ENCODE measurements around the gene CBFA2T2.
"Not testable (repeated sequence)": the region's sequence is repeated elsewhere in the genome, so short reads cannot be mapped to it uniquely, and the experiment has no call there.

CBFA2T2 gene

GRCh38 chr20:33490023-33490933 lies at the start of gene CBFA2T2:
Gene CBFA2T2, plus strand, starts transcription at chr20:33490096. Its CDS starts 172 bp downstream, at chr20:33490268.
- peak within 1 kb of the TSS; percentile 83 for H3K4me3 Mint-ChIP-seq
- peaks cover 13% of the 10 kb centered on the region for H3K4me1 Mint-ChIP-seq (ENCODE audit: low read depth)
- peaks cover 6% of the 10 kb centered on the region for H3K36me3 Mint-ChIP-seq (ENCODE audit: low read depth)
- intact Hi-C loops (cut with micrococcal nuclease): loop anchor here (2.0 kb wide), 1 partner anchor 65 kb away; no protein-coding TSS in a partner anchor
- H3K9me3 Mint-ChIP-seq: no peaks in the 10 kb centered on the region
- peak within 1 kb of the TSS; percentile 83 for H3K27ac Mint-ChIP-seq
- H3K27me3 Mint-ChIP-seq: no peaks in the 10 kb centered on the region

GRCh38 chr20:33440562-33440961 lies 49.3 kb upstream of the CBFA2T2 start:
- not testable (repeated sequence) for H3K36me3 Mint-ChIP-seq (ENCODE audit: low read depth); H3K27ac Mint-ChIP-seq; H3K9me3 Mint-ChIP-seq; H3K4me3 Mint-ChIP-seq
- Mint-ChIP-seq H3K4me1 (ENCODE audit: low read depth) (peaks cover 25% of the 10 kb centered on the region), H3K27me3 (peaks cover 16% of the 10 kb centered on the region)
- intact Hi-C loops (cut with micrococcal nuclease): loop anchor here (5.0 kb wide), 1 partner anchor 33 kb away; no protein-coding TSS in a partner anchor

- intact Hi-C loops (cut with micrococcal nuclease): loop anchor here (5.0 kb wide), 1 partner anchor 34 kb away; no protein-coding TSS in a partner anchor
- no peak overlapping the region for H3K27ac Mint-ChIP-seq
- peaks cover 18% of the 10 kb centered on the region for H3K27me3 Mint-ChIP-seq
- H3K9me3 Mint-ChIP-seq: no peaks in the 10 kb centered on the region
- H3K4me3 Mint-ChIP-seq: no peak overlapping the region
- peaks cover 25% of the 10 kb centered on the region for H3K4me1 Mint-ChIP-seq (ENCODE audit: low read depth)
- peaks cover 7% of the 10 kb centered on the region for H3K36me3 Mint-ChIP-seq (ENCODE audit: low read depth)
Observed at GRCh38 chr20:33441142-33441955, 48.5 kb upstream of the CBFA2T2 start.

- Mint-ChIP-seq H3K9me3 (no peaks in the 10 kb centered on the region), H3K4me1 (ENCODE audit: low read depth) (peaks cover 25% of the 10 kb centered on the region), H3K27me3 (peaks cover 18% of the 10 kb centered on the region), H3K27ac (no peak overlapping the region), H3K36me3 (ENCODE audit: low read depth) (peaks cover 7% of the 10 kb centered on the region), H3K4me3 (peak overlapping the region; percentile 91)
- intact Hi-C loops (cut with micrococcal nuclease): loop anchor here (5.0 kb wide), 1 partner anchor 35 kb away; no protein-coding TSS in a partner anchor
Observed at GRCh38 chr20:33442136-33443005, 47.5 kb upstream of the CBFA2T2 start.

- H3K27me3 Mint-ChIP-seq: peaks cover 18% of the 10 kb centered on the region
- no peak overlapping the region for H3K27ac Mint-ChIP-seq
- peaks cover 25% of the 10 kb centered on the region for H3K4me1 Mint-ChIP-seq (ENCODE audit: low read depth)
- no peaks in the 10 kb centered on the region for H3K9me3 Mint-ChIP-seq
- H3K4me3 Mint-ChIP-seq: peak overlapping the region; percentile 91
- H3K36me3 Mint-ChIP-seq (ENCODE audit: low read depth): peaks cover 7% of the 10 kb centered on the region
- intact Hi-C loops (cut with micrococcal nuclease): loop anchor here (5.0 kb wide), 1 partner anchor 36 kb away; no protein-coding TSS in a partner anchor
Observed at GRCh38 chr20:33443006-33443511, 46.8 kb upstream of the CBFA2T2 start.

GRCh38 chr20:33443512-33444239 lies 46.2 kb upstream of the CBFA2T2 start, which contains the start of gene SNTA1:
Gene SNTA1, minus strand, starts transcription at chr20:33443763. Its CDS starts 143 bp downstream, at chr20:33443620.
- Mint-ChIP-seq H3K4me3 (peak within 1 kb of the TSS; percentile 91), H3K27ac (peak within 1 kb of the TSS; percentile 66), H3K9me3 (no peaks in the 10 kb centered on the region), H3K27me3 (peaks cover 18% of the 10 kb centered on the region), H3K36me3 (ENCODE audit: low read depth) (peaks cover 7% of the 10 kb centered on the region), H3K4me1 (ENCODE audit: low read depth) (peaks cover 25% of the 10 kb centered on the region)
- intact Hi-C loops (cut with micrococcal nuclease): loop anchor here (2.0 to 5.0 kb wide), 2 partner anchors 33 to 36 kb away; no protein-coding TSS in a partner anchor

- peaks cover 7% of the 10 kb centered on the region for H3K36me3 Mint-ChIP-seq (ENCODE audit: low read depth)
- intact Hi-C loops (cut with micrococcal nuclease): loop anchor here (2.0 to 5.0 kb wide), 2 partner anchors 32 to 38 kb away; no protein-coding TSS in a partner anchor
- no peak overlapping the region for H3K27ac Mint-ChIP-seq
- peak overlapping the region; percentile 91 for H3K4me3 Mint-ChIP-seq
- H3K27me3 Mint-ChIP-seq: peaks cover 18% of the 10 kb centered on the region
- no peaks in the 10 kb centered on the region for H3K9me3 Mint-ChIP-seq
- H3K4me1 Mint-ChIP-seq (ENCODE audit: low read depth): peaks cover 25% of the 10 kb centered on the region
Observed at GRCh38 chr20:33444797-33445560, 44.9 kb upstream of the CBFA2T2 start.

- intact Hi-C loops (cut with micrococcal nuclease): loop anchor here (2.0 kb wide), 1 partner anchor 31 kb away; no protein-coding TSS in a partner anchor
- no peak overlapping the region for H3K4me3 Mint-ChIP-seq
- no peak overlapping the region for H3K27ac Mint-ChIP-seq
- H3K27me3 Mint-ChIP-seq: peaks cover 18% of the 10 kb centered on the region
- H3K4me1 Mint-ChIP-seq (ENCODE audit: low read depth): peaks cover 25% of the 10 kb centered on the region
- no peaks in the 10 kb centered on the region for H3K9me3 Mint-ChIP-seq
- H3K36me3 Mint-ChIP-seq (ENCODE audit: low read depth): peaks cover 7% of the 10 kb centered on the region
Observed at GRCh38 chr20:33445881-33446625, 43.8 kb upstream of the CBFA2T2 start.

- no peak overlapping the region for H3K27ac Mint-ChIP-seq
- H3K4me1 Mint-ChIP-seq (ENCODE audit: low read depth): no peaks in the 10 kb centered on the region
- H3K27me3 Mint-ChIP-seq: peaks cover 1% of the 10 kb centered on the region
- intact Hi-C loops (cut with micrococcal nuclease): no loop called here
- H3K9me3 Mint-ChIP-seq: no peaks in the 10 kb centered on the region
- H3K4me3 Mint-ChIP-seq: no peak overlapping the region
- no peaks in the 10 kb centered on the region for H3K36me3 Mint-ChIP-seq (ENCODE audit: low read depth)
Observed at GRCh38 chr20:33450867-33451266, 39.0 kb upstream of the CBFA2T2 start.

- H3K4me3 Mint-ChIP-seq; H3K9me3 Mint-ChIP-seq; H3K4me1 Mint-ChIP-seq (ENCODE audit: low read depth); H3K27ac Mint-ChIP-seq; H3K27me3 Mint-ChIP-seq; H3K36me3 Mint-ChIP-seq (ENCODE audit: low read depth): not testable (repeated sequence)
- intact Hi-C loops (cut with micrococcal nuclease): loop anchor here (2.0 kb wide), 1 partner anchor 210 kb away; the partner anchor contains the start of gene ACTL10
Observed at GRCh38 chr20:33456916-33457642, 32.8 kb upstream of the CBFA2T2 start.

- Mint-ChIP-seq H3K9me3 (no peaks in the 10 kb centered on the region), H3K27ac (no peak overlapping the region), H3K4me1 (ENCODE audit: low read depth) (no peaks in the 10 kb centered on the region), H3K36me3 (ENCODE audit: low read depth) (no peaks in the 10 kb centered on the region), H3K27me3 (peaks cover 1% of the 10 kb centered on the region), H3K4me3 (no peak overlapping the region)
- intact Hi-C loops (cut with micrococcal nuclease): no loop called here
Observed at GRCh38 chr20:33459599-33459998, 30.3 kb upstream of the CBFA2T2 start.
